GM19372 (cell line): Measurements from ENCODE around the gene HACL1.
"Not testable (repeated sequence)": the region's sequence is repeated elsewhere in the genome, so short reads cannot be mapped to it uniquely, and the experiment has no call there.

ENCODE experiments used
- ATAC-seq: cut with Tn5 transposase; IDR thresholded peaks from one replicate; pipeline ENCODE4 v1.9.1; 2021; ENCODE audit warnings: mild to moderate bottlenecking, low read depth, moderate library complexity; ENCODE audit not compliant: unreplicated experiment

The HACL1 gene

GRCh38 chr3:15630646-15631350, 29.4 kb upstream of the HACL1 start:
- peak; percentile 49 for ATAC-seq

- ATAC-seq: peak; percentile 90
Observed at GRCh38 chr3:15629860-15630597, 28.7 kb upstream of the HACL1 start.

- no peak for ATAC-seq
Observed at GRCh38 chr3:15628967-15629366, 27.6 kb upstream of the HACL1 start.

GRCh38 chr3:15623535-15624440, 22.4 kb upstream of the HACL1 start:
- ATAC-seq: no peak

- not testable (repeated sequence) for ATAC-seq
Observed at GRCh38 chr3:15619659-15620464, 18.5 kb upstream of the HACL1 start.

GRCh38 chr3:15616053-15616452, 14.7 kb upstream of the HACL1 start:
- ATAC-seq: no peak

- ATAC-seq: no peak
Observed at GRCh38 chr3:15614958-15615357, 13.6 kb upstream of the HACL1 start.

GRCh38 chr3:15612001-15612400, 10.6 kb upstream of the HACL1 start:
- ATAC-seq: no peak

GRCh38 chr3:15611018-15611417, 9.6 kb upstream of the HACL1 start:
- ATAC-seq: no peak

- ATAC-seq: no peak
Observed at GRCh38 chr3:15610082-15610759, 8.9 kb upstream of the HACL1 start.

GRCh38 chr3:15606434-15606891, 5.1 kb upstream of the HACL1 start:
- no peak for ATAC-seq

- ATAC-seq: not testable (repeated sequence)
Observed at GRCh38 chr3:15604584-15604983, 3.2 kb upstream of the HACL1 start.

GRCh38 chr3:15602816-15603215, 1.4 kb upstream of the HACL1 start:
- ATAC-seq: not testable (repeated sequence)

- ATAC-seq: peak; percentile 14
Observed at GRCh38 chr3:15602146-15602536, 772 bp upstream of the HACL1 start.

- peak; percentile 7 for ATAC-seq
Observed at GRCh38 chr3:15601046-15601398, 347 bp downstream of the HACL1 start.

- no peak for ATAC-seq
Observed at GRCh38 chr3:15595955-15596354, 5.4 kb downstream of the HACL1 start.

- ATAC-seq: no peak
Observed at GRCh38 chr3:15592968-15593367, 8.4 kb downstream of the HACL1 start.

- no peak for ATAC-seq
Observed at GRCh38 chr3:15591928-15592327, 9.4 kb downstream of the HACL1 start.

- no peak for ATAC-seq
Observed at GRCh38 chr3:15591242-15591641, 10.1 kb downstream of the HACL1 start.
